GM23248 (cell line): ENCODE results near the gene MIP.

Source experiments
- EZH2 ChIP-seq: fragments of 200-600 bp; sonication (generic); IDR thresholded peaks from 2 replicates; pipeline ENCODE4 v1.6.1; 2018; ENCODE audit warnings: antibody characterized with exemption, mild to moderate bottlenecking; ENCODE audit not compliant: insufficient read depth, poor library complexity, severe bottlenecking
- EZH2phosphoT487 ChIP-seq: fragments of 200-600 bp; sonication (generic); IDR thresholded peaks from 2 replicates; pipeline ENCODE4 v1.6.1; 2018; ENCODE audit warnings: antibody characterized with exemption, moderate library complexity, mild to moderate bottlenecking, low read depth; ENCODE audit not compliant: insufficient read depth

GRCh38 chr12:56417739-56418138 is 36.7 kb downstream of the MIP start:
- TF ChIP-seq EZH2phosphoT487 (no peak), EZH2 (no peak)
